Measurements from ENCODE around the gene ZFC3H1.

ZFC3H1 gene

DNA sequence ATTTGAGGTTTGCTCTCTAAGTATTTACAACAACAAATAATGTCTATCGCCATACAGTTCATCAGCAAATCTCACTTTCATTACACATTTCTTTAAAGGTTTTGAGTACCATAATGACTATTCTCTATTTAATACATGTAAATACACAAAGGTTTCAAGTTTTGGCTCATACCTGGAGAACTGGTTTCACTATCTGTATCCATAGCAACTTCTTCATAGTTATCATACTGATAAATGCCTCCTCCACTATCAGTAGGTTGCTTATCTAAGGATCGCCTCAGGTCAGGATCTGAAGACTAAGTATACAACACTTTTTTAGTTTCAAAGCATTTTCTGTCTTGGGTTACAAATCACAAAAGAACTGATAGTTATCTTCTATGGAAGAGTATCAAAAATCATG is 21.4 kb downstream of the ZFC3H1 start:
- no peak for TF ChIP-seq EZH2phosphoT487 (IDR thresholded peaks at IDR 0.05; ENCODE audit: borderline replicate concordance, low read length)
- TF ChIP-seq, protein P1, sequence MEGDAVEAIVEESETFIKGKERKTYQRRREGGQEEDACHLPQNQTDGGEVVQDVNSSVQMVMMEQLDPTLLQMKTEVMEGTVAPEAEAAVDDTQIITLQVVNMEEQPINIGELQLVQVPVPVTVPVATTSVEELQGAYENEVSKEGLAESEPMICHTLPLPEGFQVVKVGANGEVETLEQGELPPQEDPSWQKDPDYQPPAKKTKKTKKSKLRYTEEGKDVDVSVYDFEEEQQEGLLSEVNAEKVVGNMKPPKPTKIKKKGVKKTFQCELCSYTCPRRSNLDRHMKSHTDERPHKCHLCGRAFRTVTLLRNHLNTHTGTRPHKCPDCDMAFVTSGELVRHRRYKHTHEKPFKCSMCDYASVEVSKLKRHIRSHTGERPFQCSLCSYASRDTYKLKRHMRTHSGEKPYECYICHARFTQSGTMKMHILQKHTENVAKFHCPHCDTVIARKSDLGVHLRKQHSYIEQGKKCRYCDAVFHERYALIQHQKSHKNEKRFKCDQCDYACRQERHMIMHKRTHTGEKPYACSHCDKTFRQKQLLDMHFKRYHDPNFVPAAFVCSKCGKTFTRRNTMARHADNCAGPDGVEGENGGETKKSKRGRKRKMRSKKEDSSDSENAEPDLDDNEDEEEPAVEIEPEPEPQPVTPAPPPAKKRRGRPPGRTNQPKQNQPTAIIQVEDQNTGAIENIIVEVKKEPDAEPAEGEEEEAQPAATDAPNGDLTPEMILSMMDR (IDR thresholded peaks at IDR 0.05; ENCODE audit: low read depth, low read length, poor library complexity, severe bottlenecking) = no peak
- peaks cover 13% of the 10 kb centered on the region for H3K79me2 ChIP-seq (ENCODE audit: control insufficient read depth, low read length)
- no peaks in the 10 kb centered on the region for H3K27me3 ChIP-seq (ENCODE audit: control insufficient read depth, low read length)
- no peak overlapping the region for H3K4me2 ChIP-seq (ENCODE audit: low read length)
- no peaks in the 10 kb centered on the region for H3K9me2 ChIP-seq (replicated peaks; ENCODE audit: control insufficient read depth, low read length)
- peaks cover 9% of the 10 kb centered on the region for H3K4me1 ChIP-seq (ENCODE audit: control insufficient read depth, low read length)
- H4K20me1 ChIP-seq (ENCODE audit: control insufficient read depth, insufficient read depth, low read depth, low read length) = no peaks in the 10 kb centered on the region
- peaks cover 93% of the 10 kb centered on the region for H3K36me3 ChIP-seq (ENCODE audit: control insufficient read depth, low read length)
- no peak overlapping the region for H3K27ac ChIP-seq (ENCODE audit: low read depth, low read length)
- peaks cover 12% of the 10 kb centered on the region for H3F3A ChIP-seq (ENCODE audit: control insufficient read depth, insufficient read depth)
- no peaks in the 10 kb centered on the region for H3K9me3 ChIP-seq (ENCODE audit: control insufficient read depth, insufficient read depth, low read length)
- H3K4me3 ChIP-seq (ENCODE audit: low read length) = no peak overlapping the region

DNA sequence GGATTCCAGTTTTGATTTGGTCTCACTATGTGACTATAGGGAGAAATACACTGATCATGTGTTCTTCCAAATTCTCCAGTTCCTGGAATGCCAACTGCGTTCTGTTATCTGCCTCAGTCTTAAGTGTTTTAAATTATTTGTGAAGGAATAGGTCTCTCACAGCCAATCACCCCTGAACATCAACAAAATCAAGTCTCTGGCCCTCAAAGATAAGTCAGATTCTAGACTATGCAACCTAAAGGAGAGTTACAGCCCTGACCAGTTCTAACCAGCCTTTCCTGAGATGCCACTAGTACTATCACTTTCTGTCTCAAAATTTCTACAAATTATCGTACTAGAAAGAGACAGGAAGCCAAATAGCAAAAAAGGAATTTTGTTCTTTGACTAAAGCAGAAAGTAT is 22.3 kb downstream of the ZFC3H1 start:
- Histone ChIP-seq H3K4me3 (ENCODE audit: low read length) (no peak overlapping the region), H3K4me1 (ENCODE audit: control insufficient read depth, low read length) (peaks cover 9% of the 10 kb centered on the region), H3F3A (ENCODE audit: control insufficient read depth, insufficient read depth) (peaks cover 15% of the 10 kb centered on the region), H3K36me3 (ENCODE audit: control insufficient read depth, low read length) (peaks cover 92% of the 10 kb centered on the region), H3K27me3 (ENCODE audit: control insufficient read depth, low read length) (no peaks in the 10 kb centered on the region), H3K27ac (ENCODE audit: low read depth, low read length) (no peak overlapping the region), H3K79me2 (ENCODE audit: control insufficient read depth, low read length) (peaks cover 5% of the 10 kb centered on the region; the same call in 1 of the 2 replicates), H4K20me1 (ENCODE audit: control insufficient read depth, insufficient read depth, low read depth, low read length) (no peaks in the 10 kb centered on the region), H3K9me2 (replicated peaks; ENCODE audit: control insufficient read depth, low read length) (no peaks in the 10 kb centered on the region), H3K9me3 (ENCODE audit: control insufficient read depth, insufficient read depth, low read length) (no peaks in the 10 kb centered on the region), H3K4me2 (ENCODE audit: low read length) (no peak overlapping the region)
- TF ChIP-seq EZH2phosphoT487 (IDR thresholded peaks at IDR 0.05; ENCODE audit: borderline replicate concordance, low read length) = no peak
- TF ChIP-seq, protein P1 (IDR thresholded peaks at IDR 0.05; ENCODE audit: low read depth, low read length, poor library complexity, severe bottlenecking) = no peak

DNA sequence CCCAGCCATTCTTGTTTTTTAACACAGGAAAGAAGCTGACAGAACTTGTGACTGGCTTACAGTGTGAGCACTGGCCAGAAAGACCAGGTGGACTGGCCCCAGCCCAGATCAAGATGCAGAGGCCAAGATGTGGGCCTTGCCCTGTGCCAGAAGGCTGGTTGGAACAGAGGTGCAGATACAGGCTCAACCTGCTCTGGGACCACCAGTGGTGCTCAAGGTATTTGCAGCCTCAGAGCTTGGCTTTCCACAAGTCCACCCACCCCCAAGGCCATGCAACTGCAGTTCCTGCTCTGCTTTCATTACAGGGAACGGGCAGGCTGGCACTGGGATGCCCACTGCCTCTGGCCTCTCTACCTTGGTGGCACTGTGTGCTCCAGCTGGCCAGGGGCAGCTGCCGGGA is 23.3 kb downstream of the ZFC3H1 start:
- Histone ChIP-seq H3K9me2 (replicated peaks; ENCODE audit: control insufficient read depth, low read length) (no peaks in the 10 kb centered on the region), H3K4me2 (ENCODE audit: low read length) (no peak overlapping the region), H3F3A (ENCODE audit: control insufficient read depth, insufficient read depth) (peaks cover 18% of the 10 kb centered on the region), H3K4me3 (ENCODE audit: low read length) (no peak overlapping the region), H3K36me3 (ENCODE audit: control insufficient read depth, low read length) (peaks cover 92% of the 10 kb centered on the region), H4K20me1 (ENCODE audit: control insufficient read depth, insufficient read depth, low read depth, low read length) (no peaks in the 10 kb centered on the region), H3K27ac (ENCODE audit: low read depth, low read length) (no peak overlapping the region), H3K4me1 (ENCODE audit: control insufficient read depth, low read length) (peaks cover 9% of the 10 kb centered on the region), H3K27me3 (ENCODE audit: control insufficient read depth, low read length) (no peaks in the 10 kb centered on the region), H3K9me3 (ENCODE audit: control insufficient read depth, insufficient read depth, low read length) (no peaks in the 10 kb centered on the region), H3K79me2 (ENCODE audit: control insufficient read depth, low read length) (0 out of 2 replicates have a peak, but pooled peaks cover 2% of the 10 kb centered on the region)
- no peak for TF ChIP-seq EZH2phosphoT487 (IDR thresholded peaks at IDR 0.05; ENCODE audit: borderline replicate concordance, low read length)
- TF ChIP-seq, protein P1 (IDR thresholded peaks at IDR 0.05; ENCODE audit: low read depth, low read length, poor library complexity, severe bottlenecking) = no peak
